Activated gamma-delta T cell treated with anti-CD3 and anti-CD28 coated beads, Interleukin-2, amount 50 U/mL, for 16 hours (primary cell): ENCODE results near the gene UBE2E1.

Source experiments
- DNase-seq: peaks from one replicate; pipeline ENCODE4 v3.0.0-alpha.2; 2020; ENCODE audit warnings: low read depth

Gene UBE2E1

GRCh38 chr3:23796518-23796917 lies 9.2 kb upstream of the UBE2E1 start:
- no peak for DNase-seq

- DNase-seq = no peak
These were observed 8.3 kb upstream of the UBE2E1 start for GRCh38 chr3:23797491-23797890.

- DNase-seq = no peak
These were observed 7.3 kb upstream of the UBE2E1 start for GRCh38 chr3:23798456-23798855.

GRCh38 chr3:23798876-23799275 lies 6.9 kb upstream of the UBE2E1 start:
- DNase-seq = no peak

GRCh38 chr3:23800731-23801130 lies 5.0 kb upstream of the UBE2E1 start:
- no peak for DNase-seq

GRCh38 chr3:23804441-23805209 lies 1.1 kb upstream of the UBE2E1 start:
- DNase-seq = no peak

- DNase-seq = no peak
These were observed 534 bp upstream of the UBE2E1 start for GRCh38 chr3:23805210-23805632.

GRCh38 chr3:23806534-23807423 lies 1.0 kb downstream of the UBE2E1 start:
- DNase-seq = no peak

GRCh38 chr3:23807424-23808015 lies 1.8 kb downstream of the UBE2E1 start:
- no peak for DNase-seq

GRCh38 chr3:23808525-23808924 lies 2.8 kb downstream of the UBE2E1 start:
- DNase-seq = no peak

- no peak for DNase-seq
These were observed 3.5 kb downstream of the UBE2E1 start for GRCh38 chr3:23809294-23809693.

- no peak for DNase-seq
These were observed 4.1 kb downstream of the UBE2E1 start for GRCh38 chr3:23809840-23810342.

GRCh38 chr3:23810343-23811184 lies 4.8 kb downstream of the UBE2E1 start:
- peak; percentile 21 for DNase-seq

GRCh38 chr3:23811185-23811527 lies 5.4 kb downstream of the UBE2E1 start:
- no peak for DNase-seq

- DNase-seq = no peak
These were observed 6.2 kb downstream of the UBE2E1 start for GRCh38 chr3:23811919-23812318.

GRCh38 chr3:23815879-23816278 lies 10.1 kb downstream of the UBE2E1 start:
- DNase-seq = no peak

- DNase-seq = no peak
These were observed 11.0 kb downstream of the UBE2E1 start for GRCh38 chr3:23816721-23817120.

GRCh38 chr3:23817508-23818223 lies 11.9 kb downstream of the UBE2E1 start:
- no peak for DNase-seq

GRCh38 chr3:23819599-23820360 lies 14.0 kb downstream of the UBE2E1 start:
- DNase-seq = no peak

- no peak for DNase-seq
These were observed 15.1 kb downstream of the UBE2E1 start for GRCh38 chr3:23820888-23821287.
